Mesodermal cell (in vitro differentiated cells): Measurements from ENCODE around the gene ABCC2.

Experiments used
- H3K27ac ChIP-seq: 2 replicates; pipeline ENCODE4 v1.7.0; 2013; ENCODE audit warnings: mild to moderate bottlenecking, low read depth, low read length, moderate library complexity; ENCODE audit not compliant: severe bottlenecking
- H3K36me3 ChIP-seq: 2 replicates; pipeline ENCODE4 v1.7.1; 2013; ENCODE audit warnings: mild to moderate bottlenecking, low read length, moderate library complexity; ENCODE audit not compliant: control insufficient read depth, insufficient read depth
- H3K4me1 ChIP-seq: one replicate; pipeline ENCODE4 v1.7.1; 2013; ENCODE audit warnings: mild to moderate bottlenecking, low read length; ENCODE audit not compliant: insufficient read depth, control insufficient read depth, poor library complexity, severe bottlenecking
- H3K4me3 ChIP-seq: 2 replicates; pipeline ENCODE4 v1.7.0; 2013; ENCODE audit warnings: low read length, control low read depth, mild to moderate bottlenecking; ENCODE audit not compliant: insufficient read depth, poor library complexity, severe bottlenecking; ENCODE audit errors: extremely low read depth
- H3K9me3 ChIP-seq: 2 replicates; pipeline ENCODE4 v1.7.1; 2013; ENCODE audit warnings: mild to moderate bottlenecking, low read length, moderate library complexity; ENCODE audit not compliant: control insufficient read depth
- WGBS, 2 experiments: methylation state at CpG; one replicate each; pipeline ENCODE4 v1.1.5; 2013; ENCODE audit warnings: missing lambda C conversion rate in 2 of 2; ENCODE audit not compliant: insufficient coverage in 2 of 2; 5-methylcytosine and 5-hydroxymethylcytosine counted together

The ABCC2 gene

GRCh38 chr10:99775850-99776249 is 6.6 kb upstream of the ABCC2 start:
- Histone ChIP-seq H3K4me3 (no peak overlapping the region), H3K27ac (no peak overlapping the region), H3K9me3 (no peaks in the 10 kb centered on the region), H3K36me3 (no peaks in the 10 kb centered on the region), H3K4me1 (peaks cover 25% of the 10 kb centered on the region)

- H3K36me3 ChIP-seq = no peaks in the 10 kb centered on the region
- no CpG with 5 or more reads among the region's 1 CpG for WGBS, 2 experiments
- peak overlapping the region; percentile 99 for H3K27ac ChIP-seq
- H3K4me3 ChIP-seq = no peak overlapping the region
- H3K9me3 ChIP-seq = no peaks in the 10 kb centered on the region
- peaks cover 25% of the 10 kb centered on the region for H3K4me1 ChIP-seq
Measured at GRCh38 chr10:99777918-99778714, 4.3 kb upstream of the ABCC2 start.

- H3K36me3 ChIP-seq = no peaks in the 10 kb centered on the region
- H3K4me3 ChIP-seq = no peak overlapping the region
- H3K27ac ChIP-seq = peak overlapping the region; percentile 99
- 71% methylated on average over 1 of the region's 4 CpGs; no CpG with 5 or more reads in 1 of the 2 experiments for WGBS, 2 experiments
- no peaks in the 10 kb centered on the region for H3K9me3 ChIP-seq
- peaks cover 25% of the 10 kb centered on the region for H3K4me1 ChIP-seq
Measured at GRCh38 chr10:99779335-99779734, 3.1 kb upstream of the ABCC2 start.

GRCh38 chr10:99781734-99782429 is 558 bp upstream of the ABCC2 start:
- 88 to 96% methylated on average over 4 to 5 of the region's 5 CpGs for WGBS, 2 experiments
- no peak overlapping the region for H3K4me3 ChIP-seq
- H3K36me3 ChIP-seq = no peaks in the 10 kb centered on the region
- H3K9me3 ChIP-seq = no peaks in the 10 kb centered on the region
- H3K4me1 ChIP-seq = peaks cover 17% of the 10 kb centered on the region
- no peak overlapping the region for H3K27ac ChIP-seq

GRCh38 chr10:99784016-99784726 is 1.7 kb downstream of the ABCC2 start:
- 83 to 100% methylated on average over 2 to 4 of the region's 7 CpGs for WGBS, 2 experiments
- Histone ChIP-seq H3K9me3 (no peaks in the 10 kb centered on the region), H3K4me1 (peaks cover 8% of the 10 kb centered on the region), H3K36me3 (no peaks in the 10 kb centered on the region), H3K4me3 (no peak overlapping the region), H3K27ac (no peak overlapping the region)

GRCh38 chr10:99784727-99785441 is 2.4 kb downstream of the ABCC2 start:
- Histone ChIP-seq H3K9me3 (no peaks in the 10 kb centered on the region), H3K36me3 (no peaks in the 10 kb centered on the region), H3K27ac (no peak overlapping the region), H3K4me3 (no peak overlapping the region), H3K4me1 (peaks cover 8% of the 10 kb centered on the region)
- WGBS, 2 experiments = 87 to 95% methylated on average over 3 to 4 of the region's 6 CpGs

GRCh38 chr10:99785646-99786045 is 3.2 kb downstream of the ABCC2 start:
- Histone ChIP-seq H3K4me3 (no peak overlapping the region), H3K9me3 (no peaks in the 10 kb centered on the region), H3K27ac (no peak overlapping the region), H3K36me3 (no peaks in the 10 kb centered on the region), H3K4me1 (peaks cover 2% of the 10 kb centered on the region)
- WGBS, 2 experiments = 88% methylated on average over 5 to 6 of the region's 6 CpGs

- H3K4me1 ChIP-seq = no peaks in the 10 kb centered on the region
- no peak overlapping the region for H3K4me3 ChIP-seq
- 83% methylated on average over 3 of the region's 5 CpGs; no CpG with 5 or more reads in 1 of the 2 experiments for WGBS, 2 experiments
- H3K9me3 ChIP-seq = no peaks in the 10 kb centered on the region
- H3K27ac ChIP-seq = no peak overlapping the region
- no peaks in the 10 kb centered on the region for H3K36me3 ChIP-seq
Measured at GRCh38 chr10:99787311-99787710, 4.9 kb downstream of the ABCC2 start.

- H3K4me1 ChIP-seq = no peaks in the 10 kb centered on the region
- no peak overlapping the region for H3K4me3 ChIP-seq
- no peaks in the 10 kb centered on the region for H3K9me3 ChIP-seq
- 76 to 90% methylated on average over 2 to 4 of the region's 7 CpGs for WGBS, 2 experiments
- no peaks in the 10 kb centered on the region for H3K36me3 ChIP-seq
- H3K27ac ChIP-seq = no peak overlapping the region
Measured at GRCh38 chr10:99787782-99788445, 5.5 kb downstream of the ABCC2 start.
